Measurements from ENCODE around the gene ADGRG2. TPM values are rescaled to one million over a fixed set of nuclear protein-coding genes. Genes with fewer than 3 reads are reported as not detected.

The ADGRG2 gene, protein sequence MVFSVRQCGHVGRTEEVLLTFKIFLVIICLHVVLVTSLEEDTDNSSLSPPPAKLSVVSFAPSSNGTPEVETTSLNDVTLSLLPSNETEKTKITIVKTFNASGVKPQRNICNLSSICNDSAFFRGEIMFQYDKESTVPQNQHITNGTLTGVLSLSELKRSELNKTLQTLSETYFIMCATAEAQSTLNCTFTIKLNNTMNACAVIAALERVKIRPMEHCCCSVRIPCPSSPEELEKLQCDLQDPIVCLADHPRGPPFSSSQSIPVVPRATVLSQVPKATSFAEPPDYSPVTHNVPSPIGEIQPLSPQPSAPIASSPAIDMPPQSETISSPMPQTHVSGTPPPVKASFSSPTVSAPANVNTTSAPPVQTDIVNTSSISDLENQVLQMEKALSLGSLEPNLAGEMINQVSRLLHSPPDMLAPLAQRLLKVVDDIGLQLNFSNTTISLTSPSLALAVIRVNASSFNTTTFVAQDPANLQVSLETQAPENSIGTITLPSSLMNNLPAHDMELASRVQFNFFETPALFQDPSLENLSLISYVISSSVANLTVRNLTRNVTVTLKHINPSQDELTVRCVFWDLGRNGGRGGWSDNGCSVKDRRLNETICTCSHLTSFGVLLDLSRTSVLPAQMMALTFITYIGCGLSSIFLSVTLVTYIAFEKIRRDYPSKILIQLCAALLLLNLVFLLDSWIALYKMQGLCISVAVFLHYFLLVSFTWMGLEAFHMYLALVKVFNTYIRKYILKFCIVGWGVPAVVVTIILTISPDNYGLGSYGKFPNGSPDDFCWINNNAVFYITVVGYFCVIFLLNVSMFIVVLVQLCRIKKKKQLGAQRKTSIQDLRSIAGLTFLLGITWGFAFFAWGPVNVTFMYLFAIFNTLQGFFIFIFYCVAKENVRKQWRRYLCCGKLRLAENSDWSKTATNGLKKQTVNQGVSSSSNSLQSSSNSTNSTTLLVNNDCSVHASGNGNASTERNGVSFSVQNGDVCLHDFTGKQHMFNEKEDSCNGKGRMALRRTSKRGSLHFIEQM
- 0.17 and 0.58 TPM in 2 replicates for total RNA-seq

GRCh38 chrX:19121898-19122640 lies at the start of gene ADGRG2:
Gene ADGRG2 (minus strand): TSS chrX:19122468. CDS start chrX:19068834, 53,634 bp downstream.

GRCh38 chrX:18983666-18984380 lies 138.4 kb downstream of the ADGRG2 start, which contains the start of gene PHKA2:
Gene PHKA2 (minus strand): TSS chrX:18984114. CDS start chrX:18983932, 182 bp downstream.

Other genes starting within 250 kb of the ADGRG2 start
- gene PHKA2, start 138.4 kb downstream of the ADGRG2 start, total RNA-seq, result 14.1 and 17.7 TPM in 2 replicates
- 83.4 and 90.0 TPM in 2 replicates for gene PDHA1, start 221.5 kb upstream of the ADGRG2 start, total RNA-seq

All from smooth muscle cell of trachea (primary cell).